Activated CD8-positive, alpha-beta memory T cell treated with anti-CD3 and anti-CD28 coated beads, Interleukin-2, amount 50 U/mL, for 4 hours (primary cell): ENCODE measurements around the gene MFRP.

Source experiments
- DNase-seq: peaks from one replicate; pipeline ENCODE4 v3.0.0-alpha.2; 2020

MFRP gene

GRCh38 chr11:119372260-119373058 lies 26.0 kb upstream of the MFRP start:
- no peak for DNase-seq

GRCh38 chr11:119371778-119372182 lies 25.3 kb upstream of the MFRP start:
- DNase-seq, result no peak

- no peak for DNase-seq
Observed at GRCh38 chr11:119371067-119371601, 24.6 kb upstream of the MFRP start.

- no peak for DNase-seq
Observed at GRCh38 chr11:119370486-119371046, 24.1 kb upstream of the MFRP start.

GRCh38 chr11:119369132-119369925 lies 22.8 kb upstream of the MFRP start:
- no peak for DNase-seq

- DNase-seq, result no peak
Observed at GRCh38 chr11:119368121-119369034, 21.9 kb upstream of the MFRP start.

- DNase-seq, result no peak
Observed at GRCh38 chr11:119367661-119368120, 21.2 kb upstream of the MFRP start.

- no peak for DNase-seq
Observed at GRCh38 chr11:119366690-119367620, 20.4 kb upstream of the MFRP start.

- no peak for DNase-seq
Observed at GRCh38 chr11:119365071-119365591, 18.6 kb upstream of the MFRP start.

- DNase-seq, result peak; percentile 65
Observed at GRCh38 chr11:119363851-119364590, 17.5 kb upstream of the MFRP start.

DNA sequence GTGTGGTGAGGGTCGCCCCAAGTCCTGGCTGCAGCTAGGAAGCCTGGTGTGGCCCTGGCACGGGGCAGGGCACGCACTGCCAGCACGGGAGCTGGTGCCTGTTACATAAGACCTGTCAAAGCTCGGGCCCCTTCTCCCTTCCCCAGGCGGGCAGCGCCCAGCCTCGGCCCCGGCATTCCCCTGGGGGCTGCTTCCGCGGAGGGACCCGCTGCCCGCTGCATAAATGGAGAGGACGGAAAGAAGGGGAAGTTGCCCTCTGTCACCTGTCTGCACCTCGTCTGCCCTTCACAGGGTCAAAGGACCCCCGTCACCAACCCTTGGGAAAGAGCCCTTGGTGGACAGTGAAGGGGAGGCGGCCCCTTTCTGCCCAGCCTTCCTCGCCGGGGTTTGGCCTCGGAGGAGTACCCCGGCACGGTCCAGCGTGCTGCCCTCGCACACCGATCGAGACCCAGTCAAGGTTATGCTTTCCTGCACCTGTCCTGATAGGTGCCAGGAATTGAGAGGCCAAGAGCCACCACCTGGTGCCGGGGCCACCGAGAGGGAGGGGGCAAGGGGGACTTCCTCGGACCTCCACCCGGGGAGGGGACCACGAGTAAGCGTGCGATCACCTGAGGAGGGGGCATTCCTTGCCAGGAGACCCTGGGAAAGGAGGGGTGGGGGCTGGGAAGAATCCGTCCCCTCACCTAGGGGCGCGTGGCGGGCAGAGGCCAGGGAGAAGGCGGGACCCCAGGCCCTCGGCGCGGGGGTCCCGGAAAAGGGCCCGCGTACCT lies 16.8 kb upstream of the MFRP start:
- no peak for DNase-seq

GRCh38 chr11:119362741-119363080 lies 16.2 kb upstream of the MFRP start:
- no peak for DNase-seq

DNA sequence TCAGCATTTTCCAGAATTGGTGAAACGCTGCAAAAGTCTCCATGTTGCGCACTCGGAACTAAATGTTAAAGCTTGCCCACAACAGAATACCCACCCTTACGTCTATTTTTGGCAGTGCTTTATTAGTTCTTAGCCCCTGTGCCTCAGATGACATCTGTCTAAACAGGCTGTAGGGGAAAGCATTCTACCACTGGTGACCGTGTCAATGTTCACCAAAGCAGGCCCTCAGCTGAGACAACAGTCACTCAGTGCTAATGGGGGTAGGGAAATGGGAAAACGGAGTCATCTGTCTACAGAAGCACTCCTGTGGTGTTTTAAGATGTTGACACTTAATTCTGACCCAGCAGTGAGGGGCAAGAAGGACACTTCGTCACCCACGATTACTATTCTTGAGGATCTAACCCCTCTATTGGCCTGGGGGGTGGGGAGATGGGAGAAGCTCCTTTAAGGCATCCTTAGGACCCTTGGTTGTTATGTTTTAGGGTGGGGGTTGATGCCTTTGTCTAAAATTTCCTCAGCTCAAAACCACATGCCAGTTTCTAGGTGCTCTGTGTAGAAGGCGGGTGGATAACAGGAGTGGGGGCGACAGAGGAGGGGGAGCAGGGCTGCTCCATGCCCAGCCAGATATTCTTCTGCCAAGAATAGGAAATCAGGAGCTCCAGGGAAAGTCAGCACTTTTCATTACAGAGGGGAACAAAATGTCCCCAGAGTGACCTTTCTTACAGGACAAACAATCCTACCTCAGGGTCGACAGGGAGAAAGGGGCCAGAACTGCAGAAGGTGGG lies 15.6 kb upstream of the MFRP start:
- no peak for DNase-seq

DNA sequence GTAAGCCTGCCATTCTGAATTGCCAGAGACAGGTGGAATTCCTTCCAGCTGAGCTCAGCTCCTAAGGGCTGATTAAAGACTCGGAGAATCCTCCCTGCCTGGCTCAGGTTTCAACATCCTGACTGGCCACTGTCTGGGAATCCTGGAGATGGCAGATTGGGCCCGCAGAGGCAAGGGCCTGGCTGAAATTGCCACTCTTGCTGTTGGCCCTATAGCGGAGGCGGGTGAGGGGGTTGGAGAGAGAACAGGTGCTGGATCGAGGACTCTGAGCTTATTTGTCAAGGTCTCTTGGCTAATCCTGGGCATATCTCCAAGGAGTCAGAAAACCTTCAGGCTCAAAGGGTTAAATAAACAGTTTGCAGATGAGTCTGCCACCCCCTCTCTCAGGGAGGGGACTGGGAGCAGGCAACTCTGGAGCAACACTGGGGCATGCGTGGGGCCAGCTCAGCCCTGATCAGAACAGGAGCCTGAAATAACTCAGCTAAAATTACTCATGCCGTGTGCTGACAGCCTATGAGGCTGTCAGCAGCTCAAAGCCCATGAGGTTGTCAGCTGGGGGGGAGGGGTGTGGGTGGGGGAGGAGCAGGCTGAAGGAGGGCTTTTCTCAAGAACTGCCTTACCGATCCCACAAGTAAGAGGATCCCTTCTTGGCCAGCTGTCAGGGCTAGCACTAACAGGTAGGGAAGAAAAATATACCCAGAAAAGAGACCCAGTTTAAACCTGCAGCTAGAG lies 14.7 kb upstream of the MFRP start:
- DNase-seq, result no peak

DNA sequence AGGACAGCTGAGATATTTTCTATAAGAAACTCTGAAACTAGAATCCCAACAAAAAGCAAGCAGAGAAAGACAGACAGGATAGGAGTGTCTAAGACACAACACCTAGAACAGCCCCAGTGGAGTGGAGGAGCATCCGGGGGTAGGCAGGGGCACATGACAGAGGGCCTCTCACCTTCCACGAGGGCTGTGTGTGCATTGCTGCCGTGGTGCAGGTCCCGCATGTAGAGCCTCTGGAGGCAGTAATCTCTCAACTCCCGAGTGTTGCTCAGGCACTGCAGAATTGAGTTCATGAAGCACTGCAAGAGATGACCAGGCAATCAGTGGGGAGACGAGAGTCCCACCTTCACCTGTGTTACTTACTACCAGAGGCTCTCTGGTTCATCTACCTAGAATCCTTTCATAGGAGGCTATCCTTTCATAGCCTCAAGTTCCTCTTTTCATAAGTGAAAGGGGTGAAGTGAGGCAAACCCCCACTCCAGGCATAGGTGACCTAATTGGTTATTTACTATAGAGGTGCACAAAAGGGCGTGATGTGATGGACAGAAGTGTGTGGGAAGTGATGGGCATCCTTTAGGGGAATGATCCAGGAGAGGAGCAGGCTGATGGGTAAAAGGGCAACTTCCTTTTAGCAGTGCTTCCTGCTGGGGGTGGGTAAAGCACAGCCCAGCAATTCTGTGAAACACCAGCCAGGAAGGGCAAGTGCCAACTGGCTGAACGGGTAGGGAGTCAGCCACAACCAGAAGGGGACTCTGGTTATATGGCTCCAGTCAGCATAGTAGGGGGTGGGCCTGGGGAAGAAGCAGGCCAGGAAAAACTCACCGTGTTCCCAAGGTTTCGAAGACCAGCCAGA lies 13.1 kb upstream of the MFRP start:
- no peak for DNase-seq

DNA sequence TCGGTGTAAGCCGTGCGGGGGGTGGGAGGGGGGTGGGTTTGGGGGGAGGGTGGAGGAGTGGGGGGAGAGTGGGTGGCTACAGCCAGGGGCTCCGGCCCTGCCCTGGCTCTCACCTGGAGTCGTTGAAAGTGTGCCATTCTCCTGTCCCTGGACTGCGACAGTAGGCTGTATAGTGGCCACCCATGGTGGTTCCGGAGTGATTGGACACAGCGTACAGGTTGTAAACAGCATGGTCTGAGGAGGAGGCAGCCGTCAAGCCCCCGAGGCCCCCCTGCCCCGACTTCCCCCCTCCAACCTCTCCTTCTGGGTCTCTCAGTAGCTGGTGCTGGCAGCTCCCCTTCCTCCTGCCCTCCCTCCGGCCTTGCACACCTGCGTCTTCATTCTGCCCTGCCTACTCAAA lies 10.6 kb upstream of the MFRP start:
- DNase-seq, result no peak
